ENCODE results near the gene HYAL2. TPM values are rescaled to one million over a fixed set of nuclear protein-coding genes. Genes with fewer than 3 reads are reported as not detected.
"Not testable (repeated sequence)": the region's sequence is repeated elsewhere in the genome, so short reads cannot be mapped to it uniquely, and the experiment has no call there.

HYAL2 gene
- total and polyA plus RNA-seq, 2 of the 8 experiments (the other 6 are each of a cell fraction or from before 2014, with no cell fraction given): 51.9 to 176 TPM

- TF ChIP-seq POLR2A (IDR thresholded peaks at IDR 0.05; ENCODE audit: control extremely low read depth in 1 of 2, low read depth in 2 of 2, low read length in 2 of 2): no peak
- TF ChIP-seq CBX5 (IDR thresholded peaks at IDR 0.05; ENCODE audit: low read depth, low read length): no peak
Measured at GRCh38 chr3:50314342-50314741, 8.2 kb downstream of the HYAL2 start (continued).

DNA sequence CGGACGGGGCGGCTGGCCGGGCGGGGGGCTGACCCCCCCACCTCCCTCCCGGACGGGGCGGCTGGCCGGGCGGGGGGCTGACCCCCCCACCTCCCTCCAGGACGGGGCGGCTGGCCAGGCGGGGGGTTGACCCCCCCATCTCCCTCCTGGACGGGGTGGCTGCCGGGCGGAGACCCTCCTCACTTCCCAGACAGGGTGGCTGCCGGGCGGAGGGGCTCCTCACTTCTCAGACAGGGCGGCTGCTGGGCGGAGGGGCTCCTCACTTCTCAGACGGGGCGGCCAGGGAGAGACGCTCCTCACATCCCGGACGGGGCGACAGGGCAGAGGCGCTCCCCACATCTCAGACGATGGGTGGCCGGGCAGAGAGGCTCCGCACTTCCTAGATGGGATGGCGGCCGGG, 10.5 kb downstream of the HYAL2 start:
- H3K23ac ChIP-seq (ENCODE audit: insufficient read length); H4K91ac ChIP-seq (replicated peaks; ENCODE audit: insufficient read length, low read length); H3K4ac ChIP-seq (replicated peaks; ENCODE audit: insufficient read length, low read depth, low read length); POLR2A ChIA-PET (ENCODE audit: partially characterized antibody); H4K8ac ChIP-seq (ENCODE audit: extremely low read depth, insufficient read depth, low read length); H2AK5ac ChIP-seq (ENCODE audit: low read depth, low read length); DNase-seq (ENCODE audit: low read depth in 1 of 2, low spot score in 2 of 2); H2BK12ac ChIP-seq (ENCODE audit: low read depth, low read length); H3K36me3 ChIP-seq (ENCODE audit: control insufficient read depth in 2 of 4, insufficient read depth in 4 of 4, low read length in 3 of 4); H3K9ac ChIP-seq (replicated peaks in 1 of 4; ENCODE audit: extremely low read depth in 1 of 4, low read depth in 3 of 4, low read length in 3 of 4); H3K14ac ChIP-seq (ENCODE audit: insufficient read length); H4K5ac ChIP-seq (ENCODE audit: insufficient read length, low read depth, low read length); H2BK20ac ChIP-seq (ENCODE audit: low read length); H3K4me2 ChIP-seq (ENCODE audit: insufficient read depth in 1 of 2, low read depth in 2 of 2, low read length in 2 of 2); H3K18ac ChIP-seq (ENCODE audit: extremely low read depth, low read length); H3K23me2 ChIP-seq (ENCODE audit: low read depth, low read length); H3K4me1 ChIP-seq (replicated peaks in 1 of 4; ENCODE audit: control insufficient read depth in 3 of 4, insufficient read depth in 4 of 4, low read length in 3 of 4); H3K27ac ChIP-seq (ENCODE audit: low read depth, low read length); CTCF ChIA-PET (ENCODE audit: partially characterized antibody); H3K79me1 ChIP-seq (ENCODE audit: low read depth, low read length); H2BK5ac ChIP-seq (ENCODE audit: low read depth, low read length); FAIRE-seq; H3K56ac ChIP-seq (replicated peaks; ENCODE audit: insufficient read length, low read depth, low read length); H2AFZ ChIP-seq (ENCODE audit: low read length); H3K4me3 ChIP-seq (ENCODE audit: extremely low read depth in 1 of 4, insufficient read depth in 2 of 4, low read depth in 3 of 4, low read length in 4 of 4); H2BK15ac ChIP-seq (ENCODE audit: low read length); H2BK120ac ChIP-seq (replicated peaks; ENCODE audit: low read depth, low read length); H3K79me2 ChIP-seq (ENCODE audit: control insufficient read depth in 1 of 2, insufficient read depth in 2 of 2, low read length in 2 of 2); H3K27me3 ChIP-seq (replicated peaks in 1 of 4; ENCODE audit: control insufficient read depth in 3 of 4, extremely low read depth in 1 of 4, insufficient read depth in 3 of 4, low read length in 3 of 4): not testable (repeated sequence)
- 90% methylated on average over 6 of the region's 32 CpGs; no CpG with 5 or more reads in 1 of the 2 experiments for WGBS, 2 experiments (ENCODE audit: extremely low coverage in 1 of 2, insufficient coverage in 1 of 2, insufficient read length in 1 of 2, insufficient replicate concordance in 2 of 2, low coverage in 1 of 2, low lambda C conversion rate in 2 of 2, missing lambda C conversion rate in 1 of 2)
- Histone ChIP-seq H4K20me1 (replicated peaks in 1 of 2; ENCODE audit: control insufficient read depth in 1 of 2, insufficient read depth in 2 of 2, low read length in 2 of 2) (peaks cover 7 to 10% of the 10 kb centered on the region in 2 experiments), H3K9me3 (ENCODE audit: insufficient read depth in 2 of 2, low read depth in 1 of 2, low read length in 1 of 2) (peaks cover 9 to 25% of the 10 kb centered on the region in 2 experiments; a peak in 3 of 4 replicates)
